Fibroblast of lung (primary cell): Measurements from ENCODE around the gene DIO3. TPM values are rescaled to one million over a fixed set of nuclear protein-coding genes. Genes with fewer than 3 reads are reported as not detected.

Experiments used
- DNase-seq, 2 donors: peaks; one replicate each; pipeline versions ENCODE4 v3.0.0 to v3.0.0-alpha.2; 2010; ENCODE audit warnings: low read depth in 2 of 2
- H2AFZ ChIP-seq: 2 replicates; pipeline ENCODE4 v1.5.1; 2012; ENCODE audit warnings: low read length, control low read depth, inconsistent platforms
- H3K27ac ChIP-seq: 2 replicates; pipeline ENCODE4 v1.5.1; 2011; ENCODE audit warnings: low read length, control low read depth; ENCODE audit not compliant: insufficient read depth
- H3K27me3 ChIP-seq: 2 replicates; pipeline ENCODE4 v1.5.1; 2011; ENCODE audit warnings: mild to moderate bottlenecking, low read length; ENCODE audit not compliant: control insufficient read depth, insufficient read depth
- H3K36me3 ChIP-seq: 2 replicates; pipeline ENCODE4 v1.5.1; 2011; ENCODE audit warnings: low read length; ENCODE audit not compliant: control insufficient read depth, insufficient read depth
- H3K4me1 ChIP-seq: 2 replicates; pipeline ENCODE4 v1.5.1; 2011; ENCODE audit warnings: low read length; ENCODE audit not compliant: control insufficient read depth, insufficient read depth; ENCODE audit errors: extremely low read depth
- H3K4me2 ChIP-seq: 2 replicates; pipeline ENCODE4 v1.5.1; 2011; ENCODE audit warnings: low read length, control low read depth; ENCODE audit not compliant: insufficient read depth; ENCODE audit errors: extremely low read depth
- H3K4me3 ChIP-seq, 4 experiments: fragments of 200-600 bp in 1 of 4; sonication (generic) in 1 of 4; replicated peaks in 1 of 4; 2 replicates each; pipeline ENCODE4 v1.5.1; 2011 to 2016; ENCODE audit warnings: low read length in 4 of 4, low read depth in 3 of 4, mild to moderate bottlenecking in 3 of 4, control low read depth in 2 of 4, inconsistent platforms in 1 of 4, mixed read lengths in 1 of 4; ENCODE audit not compliant: insufficient read depth in 1 of 4; ENCODE audit errors: control extremely low read depth in 1 of 4
- H3K79me2 ChIP-seq: 2 replicates; pipeline ENCODE4 v1.5.1; 2012; ENCODE audit warnings: mild to moderate bottlenecking, low read length, inconsistent platforms; ENCODE audit not compliant: control insufficient read depth, insufficient read depth
- H3K9ac ChIP-seq: 2 replicates; pipeline ENCODE4 v1.5.1; 2011; ENCODE audit warnings: mild to moderate bottlenecking, low read length, control low read depth; ENCODE audit not compliant: insufficient read depth
- H3K9me3 ChIP-seq: 2 replicates; pipeline ENCODE4 v1.5.1; 2012; ENCODE audit warnings: low read depth, low read length; ENCODE audit not compliant: control insufficient read depth, insufficient read depth
- H4K20me1 ChIP-seq: 2 replicates; pipeline ENCODE4 v1.5.1; 2011; ENCODE audit warnings: low read length; ENCODE audit not compliant: control insufficient read depth, insufficient read depth; ENCODE audit errors: extremely low read depth
- EZH2 ChIP-seq: IDR thresholded peaks from 2 replicates; pipeline ENCODE4 v1.5.1; 2012; ENCODE audit warnings: low read length, control low read depth, mild to moderate bottlenecking; ENCODE audit errors: missing control alignments
- polyA plus RNA-seq, 2 donors: library from polyadenylated mRNA; depleted of rRNA in 1 of 2; stranded (reverse) in 1 of 2; unstranded in 1 of 2; fragments of >200 nt; gene quantifications; 2 replicates each; pipeline ENCODE4 v1.2.1, GENCODE V29; 2011 to 2012; ENCODE audit warnings: missing spikeins in 1 of 2
- total RNA-seq: library from RNA; depleted of rRNA; stranded (reverse); fragments of >200 nt; gene quantifications from 2 replicates; pipeline ENCODE4 v1.2.1, GENCODE V29; 2014
- TF ChIP-seq, protein P1 (sequence below), 2 donors: IDR thresholded peaks in 1 of 2; conservative IDR thresholded peaks in 1 of 2; 1 replicate in 1 of 2; 2 replicates in 1 of 2; pipeline ENCODE4 v1.5.1; 2011 to 2012; ENCODE audit warnings: low read length in 2 of 2, control low read depth in 1 of 2, inconsistent platforms in 1 of 2, low read depth in 1 of 2, mild to moderate bottlenecking in 1 of 2

DIO3 gene
- total and polyA plus RNA-seq, 2 donors (not counting 1 experiment from before 2014, with no cell fraction given), result 0.17 TPM; not detected in 1

DNA sequence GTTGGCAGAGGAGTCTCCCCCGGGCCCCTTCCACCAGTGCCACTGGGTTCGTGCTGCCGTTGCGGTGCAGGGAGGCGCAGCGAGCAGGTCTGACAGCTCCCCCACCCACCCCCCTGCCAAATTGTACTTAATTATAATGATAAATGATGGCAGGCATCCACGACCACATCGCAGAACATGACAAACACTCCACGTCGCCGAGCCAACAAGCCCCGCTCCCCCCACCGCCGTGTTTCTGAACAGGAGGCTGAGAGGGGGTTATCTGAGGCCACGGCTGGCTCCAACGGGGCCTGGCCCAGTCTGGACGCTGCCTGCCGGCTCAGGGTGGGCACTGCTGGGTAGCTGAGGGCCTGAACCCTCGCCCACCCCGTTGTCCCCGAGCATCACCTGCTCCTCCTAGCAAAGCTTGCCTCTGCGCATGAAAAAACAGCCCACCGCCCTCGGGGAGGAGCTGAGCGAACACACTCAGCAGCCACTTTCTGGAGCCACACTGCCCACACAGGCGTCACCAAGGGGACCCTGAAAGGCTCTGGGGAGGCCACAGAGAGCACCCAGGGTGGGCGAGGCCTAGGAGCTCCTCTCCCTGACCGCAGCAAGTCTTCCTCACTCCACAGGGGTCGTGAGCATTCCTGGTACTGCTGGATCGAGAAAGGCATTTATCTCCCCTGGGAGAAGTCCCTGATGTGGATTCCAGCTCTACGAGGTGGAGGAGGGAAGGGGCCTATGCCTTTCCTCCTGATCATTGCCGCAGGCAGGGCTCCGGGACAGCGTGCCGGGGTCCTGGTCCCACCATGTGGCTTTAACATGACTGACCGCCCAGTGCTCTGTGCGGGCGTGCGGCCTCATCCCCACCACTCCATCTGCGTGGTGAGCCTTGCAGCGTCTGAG, 35.4 kb upstream of the DIO3 start:
- H3K27ac ChIP-seq, result no peak overlapping the region
- H3K79me2 ChIP-seq, result no peaks in the 10 kb centered on the region
- no peak overlapping the region for H2AFZ ChIP-seq
- no peaks in the 10 kb centered on the region for H3K4me1 ChIP-seq
- H3K9ac ChIP-seq, result no peak overlapping the region
- no peaks in the 10 kb centered on the region for H3K27me3 ChIP-seq
- no peaks in the 10 kb centered on the region for H3K36me3 ChIP-seq
- TF ChIP-seq, protein P1, sequence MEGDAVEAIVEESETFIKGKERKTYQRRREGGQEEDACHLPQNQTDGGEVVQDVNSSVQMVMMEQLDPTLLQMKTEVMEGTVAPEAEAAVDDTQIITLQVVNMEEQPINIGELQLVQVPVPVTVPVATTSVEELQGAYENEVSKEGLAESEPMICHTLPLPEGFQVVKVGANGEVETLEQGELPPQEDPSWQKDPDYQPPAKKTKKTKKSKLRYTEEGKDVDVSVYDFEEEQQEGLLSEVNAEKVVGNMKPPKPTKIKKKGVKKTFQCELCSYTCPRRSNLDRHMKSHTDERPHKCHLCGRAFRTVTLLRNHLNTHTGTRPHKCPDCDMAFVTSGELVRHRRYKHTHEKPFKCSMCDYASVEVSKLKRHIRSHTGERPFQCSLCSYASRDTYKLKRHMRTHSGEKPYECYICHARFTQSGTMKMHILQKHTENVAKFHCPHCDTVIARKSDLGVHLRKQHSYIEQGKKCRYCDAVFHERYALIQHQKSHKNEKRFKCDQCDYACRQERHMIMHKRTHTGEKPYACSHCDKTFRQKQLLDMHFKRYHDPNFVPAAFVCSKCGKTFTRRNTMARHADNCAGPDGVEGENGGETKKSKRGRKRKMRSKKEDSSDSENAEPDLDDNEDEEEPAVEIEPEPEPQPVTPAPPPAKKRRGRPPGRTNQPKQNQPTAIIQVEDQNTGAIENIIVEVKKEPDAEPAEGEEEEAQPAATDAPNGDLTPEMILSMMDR (conservative IDR thresholded peaks at IDR 0.05 in 1 of 2, IDR thresholded peaks at IDR 0.05 in 1 of 2; ENCODE audit: low read depth in 1 of 2, low read length in 2 of 2), result no peak
- no peak for TF ChIP-seq EZH2
- no peak overlapping the region for H3K4me2 ChIP-seq
- no peaks in the 10 kb centered on the region for H3K9me3 ChIP-seq
- no peak overlapping the region for H3K4me3 ChIP-seq
- no peak for DNase-seq
- H4K20me1 ChIP-seq, result no peaks in the 10 kb centered on the region

GRCh38 chr14:101527987-101528386, 33.3 kb upstream of the DIO3 start:
- Histone ChIP-seq H2AFZ (no peak overlapping the region), H3K9me3 (no peaks in the 10 kb centered on the region), H3K4me2 (no peak overlapping the region), H3K36me3 (no peaks in the 10 kb centered on the region), H3K79me2 (no peaks in the 10 kb centered on the region), H3K27ac (no peak overlapping the region), H3K4me3 (no peak overlapping the region), H3K4me1 (no peaks in the 10 kb centered on the region), H3K27me3 (no peaks in the 10 kb centered on the region), H4K20me1 (no peaks in the 10 kb centered on the region), H3K9ac (no peak overlapping the region)
- TF ChIP-seq EZH2, result no peak
- TF ChIP-seq, protein P1 (conservative IDR thresholded peaks at IDR 0.05 in 1 of 2, IDR thresholded peaks at IDR 0.05 in 1 of 2; ENCODE audit: low read depth in 1 of 2, low read length in 2 of 2), result no peak
- no peak for DNase-seq

- Histone ChIP-seq H3K27ac (no peak overlapping the region), H2AFZ (no peak overlapping the region), H3K9me3 (no peaks in the 10 kb centered on the region), H3K4me1 (no peaks in the 10 kb centered on the region), H3K36me3 (no peaks in the 10 kb centered on the region), H3K79me2 (no peaks in the 10 kb centered on the region), H4K20me1 (no peaks in the 10 kb centered on the region), H3K9ac (no peak overlapping the region), H3K4me3 (no peak overlapping the region), H3K27me3 (no peaks in the 10 kb centered on the region), H3K4me2 (no peak overlapping the region)
- TF ChIP-seq, protein P1 (conservative IDR thresholded peaks at IDR 0.05 in 1 of 2, IDR thresholded peaks at IDR 0.05 in 1 of 2; ENCODE audit: low read depth in 1 of 2, low read length in 2 of 2), result no peak
- no peak for DNase-seq
These were observed 32.2 kb upstream of the DIO3 start for GRCh38 chr14:101529079-101529478.
